K562 (cell line): Measurements from ENCODE around the gene ZNF672. TPM values are rescaled to one million over a fixed set of nuclear protein-coding genes. Genes with fewer than 3 reads are reported as not detected.

Source experiments
- BDP1 ChIP-seq: IDR thresholded peaks from 3 replicates; pipeline ENCODE4 v1.6.1; 2011; ENCODE audit not compliant: insufficient read length, insufficient read depth
- CREB1 ChIP-seq, 2 experiments: sonication (generic) in 1 of 2; formaldehyde crosslinking in 1 of 2; IDR thresholded peaks; 2 replicates each; pipeline versions ENCODE4 v1.6.1 to v1.8.0; 2012 to 2022; ENCODE audit warnings: inconsistent platforms in 1 of 2, mild to moderate bottlenecking in 1 of 2, missing genetic modification reagents in 1 of 2, moderate library complexity in 1 of 2
- EGR1 ChIP-seq: fragments of 450-650 bp; conservative IDR thresholded peaks from 2 replicates; pipeline ENCODE4 v1.6.1; 2017; ENCODE audit warnings: mild to moderate bottlenecking
- FOXK2 ChIP-seq, 2 experiments: fragments of 450-650 bp; IDR thresholded peaks in 1 of 2; conservative IDR thresholded peaks in 1 of 2; 2 replicates each; pipeline ENCODE4 v1.6.1; 2016; ENCODE audit warnings: low read depth in 2 of 2, mild to moderate bottlenecking in 1 of 2
- HEY1 ChIP-seq: fragments of 250-450 bp; sonication (Bioruptor Pico); IDR thresholded peaks from 2 replicates; pipeline ENCODE4 v1.5.0; 2020; ENCODE audit warnings: mild to moderate bottlenecking, moderate library complexity, borderline replicate concordance
- KDM4B ChIP-seq, 2 experiments: fragments of 450-650 bp in 1 of 2; sonication (generic) in 1 of 2; IDR thresholded peaks; 2 replicates each; pipeline ENCODE4 v1.6.1; 2016 to 2017; ENCODE audit warnings: borderline replicate concordance in 2 of 2, antibody characterized with exemption in 1 of 2, low read depth in 1 of 2, mild to moderate bottlenecking in 1 of 2
- NR3C1 ChIP-seq: sonication (generic); formaldehyde crosslinking; IDR thresholded peaks from 2 replicates; pipeline ENCODE4 v1.8.1; 2022; ENCODE audit warnings: missing genetic modification reagents
- NRF1 ChIP-seq, 2 experiments: fragments of 450-650 bp; IDR thresholded peaks in 1 of 2; conservative IDR thresholded peaks in 1 of 2; 2 replicates each; pipeline ENCODE4 v1.6.1; 2014; ENCODE audit warnings: mild to moderate bottlenecking in 2 of 2
- PCBP1 ChIP-seq: fragments of 200-400 bp; formaldehyde crosslinking; IDR thresholded peaks from 2 replicates; pipeline ENCODE4 v1.6.1; 2018; ENCODE audit warnings: mild to moderate bottlenecking, low read depth, low read length; ENCODE audit not compliant: poor library complexity, severe bottlenecking
- PHTF2 ChIP-seq: fragments of 250-450 bp; sonication (Bioruptor Pico); IDR thresholded peaks from 2 replicates; pipeline ENCODE4 v1.5.0; 2021; ENCODE audit warnings: mild to moderate bottlenecking
- POLR2AphosphoS2 ChIP-seq: IDR thresholded peaks from 2 replicates; pipeline ENCODE4 v1.6.1; 2012; ENCODE audit warnings: low read length, improper control_type of control experiment
- PRMT5 ChIP-seq: sonication (generic); formaldehyde crosslinking; IDR thresholded peaks from 2 replicates; pipeline ENCODE4 v1.5.0; 2020; ENCODE audit warnings: missing genetic modification reagents
- RCOR1 ChIP-seq, 2 experiments: IDR thresholded peaks; 2 replicates each; pipeline ENCODE4 v1.6.1; 2012; ENCODE audit warnings: low read depth in 2 of 2, low read length in 2 of 2, borderline replicate concordance in 1 of 2, improper control_type of control experiment in 1 of 2
- SRSF1 ChIP-seq: fragments of 200-400 bp; formaldehyde crosslinking; IDR thresholded peaks from 2 replicates; pipeline ENCODE4 v1.6.1; 2017; ENCODE audit warnings: mild to moderate bottlenecking, low read depth, low read length, moderate library complexity
- TCF3 ChIP-seq: sonication (generic); formaldehyde crosslinking; IDR thresholded peaks from 2 replicates; pipeline ENCODE4 v1.4.0; 2020; ENCODE audit warnings: mild to moderate bottlenecking, missing genetic modification reagents
- U2AF2 ChIP-seq: fragments of 200-400 bp; formaldehyde crosslinking; optimal IDR thresholded peaks from 2 replicates; pipeline ENCODE3; 2017; ENCODE audit warnings: low read depth, mild to moderate bottlenecking, low read length
- ZC3H4 ChIP-seq: sonication (generic); formaldehyde crosslinking; IDR thresholded peaks from 2 replicates; pipeline ENCODE4 v1.9.0; 2021; ENCODE audit warnings: missing genetic modification reagents, borderline replicate concordance
- ZNF232 ChIP-seq: sonication (generic); formaldehyde crosslinking; IDR thresholded peaks from 2 replicates; pipeline ENCODE4 v1.8.0; 2022; ENCODE audit warnings: mild to moderate bottlenecking, missing genetic modification reagents
- ZNF253 ChIP-seq: fragments of 250-450 bp; sonication (Bioruptor Pico); conservative IDR thresholded peaks from 2 replicates; pipeline ENCODE4 v1.6.1; 2021; ENCODE audit warnings: mild to moderate bottlenecking
- ZNF354B ChIP-seq: fragments of 250-450 bp; sonication (Bioruptor Pico); IDR thresholded peaks from 2 replicates; pipeline ENCODE4 v1.4.0; 2020
- ZNF445 ChIP-seq: fragments of 250-450 bp; sonication (Bioruptor Pico); IDR thresholded peaks from 2 replicates; pipeline ENCODE4 v1.4.0; 2020; ENCODE audit warnings: low read depth, mild to moderate bottlenecking, moderate library complexity
- ZNF764 ChIP-seq: fragments of 250-450 bp; sonication (Bioruptor Pico); IDR thresholded peaks from 2 replicates; pipeline ENCODE4 v1.4.0; 2020; ENCODE audit warnings: low read depth, mild to moderate bottlenecking, moderate library complexity
- polyA plus RNA-seq, 8 experiments: library from polyadenylated mRNA; depleted of rRNA in 4 of 8; stranded (reverse) in 5 of 8; unstranded in 3 of 8; fragments of >200 nt; fragmentation: Nextera tagmentation in 2 of 8; fragmentation: Illumina TruSeq in 1 of 8; extraction: Ambion mirVana in 2 of 8; extraction: Trizol in 1 of 8; gene quantifications; 2 replicates each; pipeline versions ENCODE4 v1.2.1 to v1.2.3, GENCODE V29; 2011 to 2014; ENCODE audit warnings: inconsistent platforms in 1 of 8, missing spikeins in 1 of 8
- total RNA-seq, 7 experiments: library from RNA; depleted of rRNA in 6 of 7; stranded (reverse); fragments of >200 nt in 6 of 7; fragmentation: Illumina TruSeq in 2 of 7; extraction: Trizol in 2 of 7; gene quantifications; 2 replicates each; pipeline versions ENCODE4 v1.2.1 to v1.2.3, GENCODE V29; 2011 to 2021; ENCODE audit warnings: low replicate concordance in 1 of 7
- TF ChIP-seq, protein P1 (sequence below): fragments of 250-450 bp; sonication (Bioruptor Pico); IDR thresholded peaks from 2 replicates; pipeline ENCODE4 v1.5.1; 2021; ENCODE audit warnings: mild to moderate bottlenecking
- TF ChIP-seq, protein P2 (sequence below): sonication (generic); formaldehyde crosslinking; IDR thresholded peaks from 2 replicates; pipeline ENCODE4 v1.9.0; 2022; ENCODE audit warnings: mild to moderate bottlenecking, missing genetic modification reagents
- TF ChIP-seq, protein P3 (sequence below): fragments of 250-450 bp; sonication (Bioruptor Pico); IDR thresholded peaks from 2 replicates; pipeline ENCODE4 v1.5.0; 2021

Gene ZNF672
- total and polyA plus RNA-seq, 9 of the 15 experiments (the other 6 are each of a cell fraction or from before 2014, with no cell fraction given) = 1.9 to 57.9 (median 24.1) TPM

DNA sequence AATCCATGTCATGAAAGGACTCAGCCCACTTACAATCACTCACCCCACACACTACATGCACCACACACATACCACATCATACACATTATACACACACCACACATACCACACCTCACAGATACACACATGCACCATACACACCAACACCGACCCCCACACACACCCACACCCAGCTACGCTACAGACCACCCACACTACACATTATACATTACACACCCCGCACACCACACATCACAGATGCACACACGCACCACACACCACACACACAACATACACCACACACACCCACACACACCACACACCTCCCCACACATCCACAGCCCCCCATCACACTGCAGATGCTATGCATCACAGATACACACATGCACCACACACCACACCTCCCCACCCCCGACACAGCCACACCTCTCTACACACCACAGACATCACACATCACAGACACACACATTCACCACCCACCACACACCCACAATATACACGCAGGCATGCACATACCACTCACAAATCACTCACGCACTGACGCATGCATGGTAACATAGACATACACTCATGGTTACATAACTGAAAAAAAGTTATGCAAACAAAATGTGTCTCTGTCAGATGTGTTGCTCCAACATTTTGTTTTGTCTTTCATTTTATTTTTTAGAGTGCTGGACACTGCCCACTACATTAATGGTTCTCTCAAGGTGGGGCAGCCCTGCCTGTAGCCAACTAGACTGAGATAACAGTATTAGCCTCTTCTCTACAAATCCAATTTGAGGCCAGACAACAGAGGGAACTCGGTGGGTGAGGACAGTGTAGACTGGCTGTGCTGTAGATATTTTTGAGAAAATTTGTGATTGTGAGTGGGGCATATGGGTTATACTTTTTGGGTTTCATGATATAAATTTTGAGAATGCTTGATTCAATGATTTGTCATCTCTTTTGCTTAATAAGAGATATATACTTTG lies 52.8 kb downstream of the ZNF672 start (continued):
- TF ChIP-seq HEY1 (CRISPR knock-in tag) (no peak), U2AF2 (no peak), FOXK2 (conservative IDR thresholded peaks at IDR 0.05 in 1 of 2, IDR thresholded peaks at IDR 0.05 in 1 of 2; ENCODE audit: low read depth in 2 of 2) (peak; percentile 31 to 37; a peak in 2 of 4 replicates), POLR2AphosphoS2 (no peak), ZNF232 (CRISPR knock-in tag) (no peak), TCF3 (CRISPR knock-in tag) (no peak), PRMT5 (CRISPR knock-in tag) (no peak), RCOR1 (IDR thresholded peaks at IDR 0.05; ENCODE audit: borderline replicate concordance in 1 of 2, low read depth in 2 of 2, low read length in 2 of 2) (no peak), ZNF445 (CRISPR knock-in tag) (no peak), NR3C1 (CRISPR knock-in tag) (no peak), ZNF354B (CRISPR knock-in tag) (no peak), BDP1 (no peak), CREB1 (IDR thresholded peaks at IDR 0.05) (no peak), CREB1 (CRISPR knock-in tag; IDR thresholded peaks at IDR 0.05) (no peak), ZNF764 (CRISPR knock-in tag) (no peak), KDM4B (IDR thresholded peaks at IDR 0.05; ENCODE audit: borderline replicate concordance in 2 of 2, low read depth in 1 of 2) (no peak), ZC3H4 (CRISPR knock-in tag) (no peak), EGR1 (peak; percentile 82), SRSF1 (no peak), NRF1 (conservative IDR thresholded peaks at IDR 0.05 in 1 of 2, IDR thresholded peaks at IDR 0.05 in 1 of 2) (0 out of 4 replicates have a peak, but pooled peaks of 1 of the 2 experiments have one; percentile 6), ZNF253 (CRISPR knock-in tag) (no peak), PHTF2 (CRISPR knock-in tag) (no peak), PCBP1 (no peak)
- TF ChIP-seq, protein P1, sequence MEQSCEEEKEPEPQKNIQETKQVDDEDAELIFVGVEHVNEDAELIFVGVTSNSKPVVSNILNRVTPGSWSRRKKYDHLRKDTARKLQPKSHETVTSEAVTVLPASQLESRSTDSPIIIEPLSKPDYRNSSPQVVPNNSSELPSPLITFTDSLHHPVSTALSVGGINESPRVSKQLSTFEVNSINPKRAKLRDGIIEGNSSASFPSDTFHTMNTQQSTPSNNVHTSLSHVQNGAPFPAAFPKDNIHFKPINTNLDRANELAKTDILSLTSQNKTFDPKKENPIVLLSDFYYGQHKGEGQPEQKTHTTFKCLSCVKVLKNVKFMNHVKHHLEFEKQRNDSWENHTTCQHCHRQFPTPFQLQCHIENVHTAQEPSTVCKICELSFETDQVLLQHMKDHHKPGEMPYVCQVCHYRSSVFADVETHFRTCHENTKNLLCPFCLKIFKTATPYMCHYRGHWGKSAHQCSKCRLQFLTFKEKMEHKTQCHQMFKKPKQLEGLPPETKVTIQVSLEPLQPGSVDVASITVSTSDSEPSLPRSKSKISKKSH (CRISPR knock-in tag) = no peak
- TF ChIP-seq, protein P2, sequence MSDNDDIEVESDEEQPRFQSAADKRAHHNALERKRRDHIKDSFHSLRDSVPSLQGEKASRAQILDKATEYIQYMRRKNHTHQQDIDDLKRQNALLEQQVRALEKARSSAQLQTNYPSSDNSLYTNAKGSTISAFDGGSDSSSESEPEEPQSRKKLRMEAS (CRISPR knock-in tag) = no peak
- TF ChIP-seq, protein P3, sequence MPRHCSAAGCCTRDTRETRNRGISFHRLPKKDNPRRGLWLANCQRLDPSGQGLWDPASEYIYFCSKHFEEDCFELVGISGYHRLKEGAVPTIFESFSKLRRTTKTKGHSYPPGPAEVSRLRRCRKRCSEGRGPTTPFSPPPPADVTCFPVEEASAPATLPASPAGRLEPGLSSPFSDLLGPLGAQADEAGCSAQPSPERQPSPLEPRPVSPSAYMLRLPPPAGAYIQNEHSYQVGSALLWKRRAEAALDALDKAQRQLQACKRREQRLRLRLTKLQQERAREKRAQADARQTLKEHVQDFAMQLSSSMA (CRISPR knock-in tag) = no peak
